ENCODE results near the gene SH3BP5. TPM values are rescaled to one million over a fixed set of nuclear protein-coding genes. Genes with fewer than 3 reads are reported as not detected.

SH3BP5 gene
- polyA plus RNA-seq, 1 of the 3 experiments (the other 2 are of a cell fraction) = 29.5 TPM

DNA sequence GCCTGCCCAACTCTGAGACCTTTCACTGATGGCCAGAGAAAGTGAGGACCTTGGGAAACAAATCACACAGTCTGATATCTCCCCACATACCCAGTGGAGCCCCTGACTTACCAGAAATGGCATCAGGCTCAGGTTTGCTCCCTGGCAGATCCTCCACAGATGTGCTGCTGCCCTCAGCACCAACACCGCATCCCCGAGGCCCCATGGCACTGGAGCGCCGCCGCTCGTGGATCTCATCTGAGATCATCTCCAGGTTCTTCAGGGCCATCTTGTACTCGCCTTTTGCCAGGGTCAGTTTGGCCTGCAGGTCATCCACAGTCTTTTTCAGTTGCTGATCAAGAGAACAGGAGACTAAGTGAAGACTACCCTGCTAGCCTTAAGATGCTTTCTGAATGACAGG is 73.7 kb downstream of the SH3BP5 start:
- no peak overlapping the region for H3K27ac ChIP-seq (ENCODE audit: low read depth in 2 of 2, low read length in 1 of 2)
- peaks cover 58 to 68% of the 10 kb centered on the region in 2 experiments for H3K36me3 ChIP-seq (replicated peaks in 1 of 2; ENCODE audit: control insufficient read depth in 1 of 2, insufficient read depth in 2 of 2, low read length in 1 of 2)
- no peak for DNase-seq
- no peaks in the 10 kb centered on the region for H4K20me1 ChIP-seq (ENCODE audit: insufficient read depth)
- H3K4me3 ChIP-seq (ENCODE audit: low read depth in 2 of 2, low read length in 1 of 2) = no peak overlapping the region
- H3K9me3 ChIP-seq = no peaks in the 10 kb centered on the region
- H3K4me1 ChIP-seq (ENCODE audit: control insufficient read depth in 1 of 2, insufficient read depth in 2 of 2, low read depth in 1 of 2, low read length in 1 of 2) = peaks cover 0 to 2% of the 10 kb centered on the region in 2 experiments; a peak in 1 of 4 replicates
- H3K9me2 ChIP-seq = no peaks in the 10 kb centered on the region
- POLR2A ChIA-PET = no interaction called here
- TF ChIP-seq, protein P1, sequence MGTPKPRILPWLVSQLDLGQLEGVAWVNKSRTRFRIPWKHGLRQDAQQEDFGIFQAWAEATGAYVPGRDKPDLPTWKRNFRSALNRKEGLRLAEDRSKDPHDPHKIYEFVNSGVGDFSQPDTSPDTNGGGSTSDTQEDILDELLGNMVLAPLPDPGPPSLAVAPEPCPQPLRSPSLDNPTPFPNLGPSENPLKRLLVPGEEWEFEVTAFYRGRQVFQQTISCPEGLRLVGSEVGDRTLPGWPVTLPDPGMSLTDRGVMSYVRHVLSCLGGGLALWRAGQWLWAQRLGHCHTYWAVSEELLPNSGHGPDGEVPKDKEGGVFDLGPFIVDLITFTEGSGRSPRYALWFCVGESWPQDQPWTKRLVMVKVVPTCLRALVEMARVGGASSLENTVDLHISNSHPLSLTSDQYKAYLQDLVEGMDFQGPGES (IDR thresholded peaks at IDR 0.05; ENCODE audit: low read depth, low read length) = no peak
- TF ChIP-seq, protein P2, sequence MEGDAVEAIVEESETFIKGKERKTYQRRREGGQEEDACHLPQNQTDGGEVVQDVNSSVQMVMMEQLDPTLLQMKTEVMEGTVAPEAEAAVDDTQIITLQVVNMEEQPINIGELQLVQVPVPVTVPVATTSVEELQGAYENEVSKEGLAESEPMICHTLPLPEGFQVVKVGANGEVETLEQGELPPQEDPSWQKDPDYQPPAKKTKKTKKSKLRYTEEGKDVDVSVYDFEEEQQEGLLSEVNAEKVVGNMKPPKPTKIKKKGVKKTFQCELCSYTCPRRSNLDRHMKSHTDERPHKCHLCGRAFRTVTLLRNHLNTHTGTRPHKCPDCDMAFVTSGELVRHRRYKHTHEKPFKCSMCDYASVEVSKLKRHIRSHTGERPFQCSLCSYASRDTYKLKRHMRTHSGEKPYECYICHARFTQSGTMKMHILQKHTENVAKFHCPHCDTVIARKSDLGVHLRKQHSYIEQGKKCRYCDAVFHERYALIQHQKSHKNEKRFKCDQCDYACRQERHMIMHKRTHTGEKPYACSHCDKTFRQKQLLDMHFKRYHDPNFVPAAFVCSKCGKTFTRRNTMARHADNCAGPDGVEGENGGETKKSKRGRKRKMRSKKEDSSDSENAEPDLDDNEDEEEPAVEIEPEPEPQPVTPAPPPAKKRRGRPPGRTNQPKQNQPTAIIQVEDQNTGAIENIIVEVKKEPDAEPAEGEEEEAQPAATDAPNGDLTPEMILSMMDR (IDR thresholded peaks at IDR 0.05) = no peak
- TF ChIP-seq MXI1 (IDR thresholded peaks at IDR 0.05; ENCODE audit: low read depth, low read length) (no peak), RFX5 (IDR thresholded peaks at IDR 0.05; ENCODE audit: low read length) (no peak), POLR2AphosphoS5 (IDR thresholded peaks at IDR 0.05; ENCODE audit: low read depth, low read length) (no peak; the same call in 1 of the 2 replicates), TAF1 (IDR thresholded peaks at IDR 0.05; ENCODE audit: borderline replicate concordance, low read depth, low read length) (no peak), GABPA (IDR thresholded peaks at IDR 0.05; ENCODE audit: low read depth) (no peak), FOSL2 (IDR thresholded peaks at IDR 0.05; ENCODE audit: borderline replicate concordance, low read depth) (no peak), EZH2phosphoT487 (IDR thresholded peaks at IDR 0.05; ENCODE audit: borderline replicate concordance, low read depth) (no peak)
- TF ChIP-seq, protein P3, sequence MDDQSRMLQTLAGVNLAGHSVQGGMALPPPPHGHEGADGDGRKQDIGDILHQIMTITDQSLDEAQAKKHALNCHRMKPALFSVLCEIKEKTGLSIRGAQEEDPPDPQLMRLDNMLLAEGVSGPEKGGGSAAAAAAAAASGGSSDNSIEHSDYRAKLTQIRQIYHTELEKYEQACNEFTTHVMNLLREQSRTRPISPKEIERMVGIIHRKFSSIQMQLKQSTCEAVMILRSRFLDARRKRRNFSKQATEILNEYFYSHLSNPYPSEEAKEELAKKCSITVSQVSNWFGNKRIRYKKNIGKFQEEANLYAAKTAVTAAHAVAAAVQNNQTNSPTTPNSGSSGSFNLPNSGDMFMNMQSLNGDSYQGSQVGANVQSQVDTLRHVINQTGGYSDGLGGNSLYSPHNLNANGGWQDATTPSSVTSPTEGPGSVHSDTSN (IDR thresholded peaks at IDR 0.05) = no peak
- H3K9ac ChIP-seq = no peak overlapping the region
- no peaks in the 10 kb centered on the region for H3K79me2 ChIP-seq (ENCODE audit: insufficient read depth)
- H3F3A ChIP-seq (replicated peaks; ENCODE audit: insufficient read depth) = peaks cover 4% of the 10 kb centered on the region
- CTCF ChIA-PET = interaction anchor here (1.1 to 2.2 kb wide), 3 partner anchors 9 to 56 kb away, joined by 3 to 14 read pairs (median 5); no protein-coding TSS in a partner anchor
- no peak overlapping the region for H3K4me2 ChIP-seq
- WGBS (ENCODE audit: low lambda C conversion rate) = 97% methylated on average over 7 of the region's 7 CpGs
- no peaks in the 10 kb centered on the region for H3K27me3 ChIP-seq (ENCODE audit: insufficient read depth)
- no peak overlapping the region for H2AFZ ChIP-seq (ENCODE audit: low read depth)

DNA sequence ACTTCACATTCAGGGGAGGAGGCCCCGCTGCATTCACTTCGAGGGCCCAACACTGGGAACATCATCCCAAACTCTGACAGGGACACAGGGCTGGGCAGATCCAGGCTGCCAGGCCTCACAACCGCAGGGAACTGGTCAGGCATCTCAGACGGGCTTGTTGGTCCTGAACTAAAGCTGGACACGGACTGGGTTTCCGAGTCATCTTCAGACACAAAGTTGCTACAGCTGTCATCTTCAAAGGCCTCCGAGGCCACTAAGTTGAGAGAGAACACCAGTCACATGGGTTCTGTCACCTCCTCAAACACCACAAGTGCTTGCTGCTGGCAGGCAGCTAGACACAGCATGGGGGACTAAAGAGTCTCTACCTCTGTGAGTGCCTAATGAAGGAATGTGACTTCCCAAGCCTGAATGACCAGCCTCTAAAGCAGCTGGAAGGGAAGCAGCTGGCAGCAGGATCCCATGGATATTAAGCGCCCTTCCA is 75.5 kb downstream of the SH3BP5 start:
- no peaks in the 10 kb centered on the region for H4K20me1 ChIP-seq (ENCODE audit: insufficient read depth)
- no peak for DNase-seq
- ChIA-PET CTCF (interaction anchor here (0.9 to 2.1 kb wide), 5 partner anchors 8 to 301 kb away, joined by 3 to 19 read pairs (median 3); no protein-coding TSS in a partner anchor), POLR2A (no interaction called here)
- no peaks in the 10 kb centered on the region for H3K9me2 ChIP-seq
- peaks cover 4% of the 10 kb centered on the region for H3F3A ChIP-seq (replicated peaks; ENCODE audit: insufficient read depth)
- H3K9ac ChIP-seq = no peak overlapping the region
- no peak overlapping the region for H3K27ac ChIP-seq (ENCODE audit: low read depth in 2 of 2, low read length in 1 of 2)
- H3K4me1 ChIP-seq (ENCODE audit: control insufficient read depth in 1 of 2, insufficient read depth in 2 of 2, low read depth in 1 of 2, low read length in 1 of 2) = peaks cover 0 to under 1% of the 10 kb centered on the region in 2 experiments; a peak in 1 of 4 replicates
- peaks cover 76 to 87% of the 10 kb centered on the region in 2 experiments for H3K36me3 ChIP-seq (replicated peaks in 1 of 2; ENCODE audit: control insufficient read depth in 1 of 2, insufficient read depth in 2 of 2, low read length in 1 of 2)
- H3K9me3 ChIP-seq = no peaks in the 10 kb centered on the region
- H3K4me2 ChIP-seq = no peak overlapping the region
- H3K79me2 ChIP-seq (ENCODE audit: insufficient read depth) = no peaks in the 10 kb centered on the region
- no peak overlapping the region for H2AFZ ChIP-seq (ENCODE audit: low read depth)
- H3K4me3 ChIP-seq (ENCODE audit: low read depth in 2 of 2, low read length in 1 of 2) = no peak overlapping the region
- 96% methylated on average over 4 of the region's 8 CpGs for WGBS (ENCODE audit: low lambda C conversion rate)
- H3K27me3 ChIP-seq (ENCODE audit: insufficient read depth) = no peaks in the 10 kb centered on the region
- TF ChIP-seq, protein P4, sequence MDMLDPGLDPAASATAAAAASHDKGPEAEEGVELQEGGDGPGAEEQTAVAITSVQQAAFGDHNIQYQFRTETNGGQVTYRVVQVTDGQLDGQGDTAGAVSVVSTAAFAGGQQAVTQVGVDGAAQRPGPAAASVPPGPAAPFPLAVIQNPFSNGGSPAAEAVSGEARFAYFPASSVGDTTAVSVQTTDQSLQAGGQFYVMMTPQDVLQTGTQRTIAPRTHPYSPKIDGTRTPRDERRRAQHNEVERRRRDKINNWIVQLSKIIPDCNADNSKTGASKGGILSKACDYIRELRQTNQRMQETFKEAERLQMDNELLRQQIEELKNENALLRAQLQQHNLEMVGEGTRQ (IDR thresholded peaks at IDR 0.05; ENCODE audit: borderline replicate concordance, low read depth, low read length) = no peak
- TF ChIP-seq GATA2 (CRISPR knock-in tag; IDR thresholded peaks at IDR 0.05) (no peak), ELF1 (IDR thresholded peaks at IDR 0.05) (no peak), RXRA (IDR thresholded peaks at IDR 0.05; ENCODE audit: borderline replicate concordance, low read depth) (no peak), SMC3 (IDR thresholded peaks at IDR 0.05; ENCODE audit: low read depth, low read length) (no peak), GABPA (IDR thresholded peaks at IDR 0.05; ENCODE audit: low read depth) (no peak), RAD21 (IDR thresholded peaks at IDR 0.05; ENCODE audit: low read length) (no peak), EZH2phosphoT487 (IDR thresholded peaks at IDR 0.05; ENCODE audit: borderline replicate concordance, low read depth) (no peak), TCF12 (IDR thresholded peaks at IDR 0.05) (no peak), YY1 (IDR thresholded peaks at IDR 0.05; ENCODE audit: low read depth) (no peak), FOXM1 (IDR thresholded peaks at IDR 0.05; ENCODE audit: low read depth) (no peak)
- TF ChIP-seq, protein P1 (IDR thresholded peaks at IDR 0.05; ENCODE audit: low read depth, low read length) = no peak
- TF ChIP-seq, protein P5, sequence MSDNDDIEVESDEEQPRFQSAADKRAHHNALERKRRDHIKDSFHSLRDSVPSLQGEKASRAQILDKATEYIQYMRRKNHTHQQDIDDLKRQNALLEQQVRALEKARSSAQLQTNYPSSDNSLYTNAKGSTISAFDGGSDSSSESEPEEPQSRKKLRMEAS (IDR thresholded peaks at IDR 0.05; ENCODE audit: low read depth) = no peak
- TF ChIP-seq, protein P6, sequence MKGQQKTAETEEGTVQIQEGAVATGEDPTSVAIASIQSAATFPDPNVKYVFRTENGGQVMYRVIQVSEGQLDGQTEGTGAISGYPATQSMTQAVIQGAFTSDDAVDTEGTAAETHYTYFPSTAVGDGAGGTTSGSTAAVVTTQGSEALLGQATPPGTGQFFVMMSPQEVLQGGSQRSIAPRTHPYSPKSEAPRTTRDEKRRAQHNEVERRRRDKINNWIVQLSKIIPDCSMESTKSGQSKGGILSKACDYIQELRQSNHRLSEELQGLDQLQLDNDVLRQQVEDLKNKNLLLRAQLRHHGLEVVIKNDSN (IDR thresholded peaks at IDR 0.05; ENCODE audit: borderline replicate concordance, low read depth) = no peak
